Fibroblast of pulmonary artery (primary cell): ENCODE measurements around the gene SLC5A3.

ENCODE experiments used
- DNase-seq: peaks from one replicate; pipeline ENCODE4 v3.0.0-alpha.2; 2010; ENCODE audit warnings: low read depth
- H3K4me3 ChIP-seq: replicated peaks from 2 replicates; pipeline ENCODE4 v1.5.1; 2011; ENCODE audit warnings: low read depth, mild to moderate bottlenecking, control low read depth, low read length, moderate library complexity
- TF ChIP-seq, protein P1 (sequence below): IDR thresholded peaks from 2 replicates; pipeline ENCODE4 v1.5.1; 2011; ENCODE audit warnings: mild to moderate bottlenecking, control low read depth, low read length, inconsistent platforms; ENCODE audit errors: missing control alignments

SLC5A3 gene

DNA sequence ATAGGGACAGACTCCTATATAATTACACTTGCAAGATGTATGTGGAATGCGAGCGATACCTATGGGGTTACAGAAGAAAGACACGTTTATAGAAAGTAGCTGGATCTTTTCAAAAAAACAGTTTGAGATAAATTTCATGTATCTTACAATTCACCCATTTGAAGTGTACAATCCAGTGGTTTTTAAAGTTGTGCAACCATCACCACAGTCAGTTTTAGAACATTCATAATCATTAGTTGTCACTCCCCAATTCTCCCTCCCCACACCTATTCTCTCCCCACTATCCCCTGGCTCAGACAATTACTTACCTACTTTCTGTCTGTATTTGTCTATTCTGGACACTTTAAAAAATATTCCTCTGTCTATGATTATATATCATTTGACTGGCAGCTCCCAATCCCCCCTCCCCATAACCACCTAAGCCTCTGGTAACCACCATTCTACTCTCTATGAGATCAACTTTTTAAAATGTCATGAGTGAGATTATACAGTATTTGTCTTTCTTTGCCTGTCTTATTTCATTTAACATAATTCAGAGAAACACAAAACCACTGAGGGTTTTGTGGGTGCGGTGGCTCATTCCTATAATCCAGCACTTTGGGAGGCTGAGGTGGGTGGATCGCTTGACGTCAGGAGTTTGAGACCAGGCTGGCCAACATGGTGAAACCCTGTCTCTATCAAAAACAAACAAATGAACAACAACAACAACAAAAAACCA, 39.1 kb downstream of the SLC5A3 start:
- TF ChIP-seq, protein P1, sequence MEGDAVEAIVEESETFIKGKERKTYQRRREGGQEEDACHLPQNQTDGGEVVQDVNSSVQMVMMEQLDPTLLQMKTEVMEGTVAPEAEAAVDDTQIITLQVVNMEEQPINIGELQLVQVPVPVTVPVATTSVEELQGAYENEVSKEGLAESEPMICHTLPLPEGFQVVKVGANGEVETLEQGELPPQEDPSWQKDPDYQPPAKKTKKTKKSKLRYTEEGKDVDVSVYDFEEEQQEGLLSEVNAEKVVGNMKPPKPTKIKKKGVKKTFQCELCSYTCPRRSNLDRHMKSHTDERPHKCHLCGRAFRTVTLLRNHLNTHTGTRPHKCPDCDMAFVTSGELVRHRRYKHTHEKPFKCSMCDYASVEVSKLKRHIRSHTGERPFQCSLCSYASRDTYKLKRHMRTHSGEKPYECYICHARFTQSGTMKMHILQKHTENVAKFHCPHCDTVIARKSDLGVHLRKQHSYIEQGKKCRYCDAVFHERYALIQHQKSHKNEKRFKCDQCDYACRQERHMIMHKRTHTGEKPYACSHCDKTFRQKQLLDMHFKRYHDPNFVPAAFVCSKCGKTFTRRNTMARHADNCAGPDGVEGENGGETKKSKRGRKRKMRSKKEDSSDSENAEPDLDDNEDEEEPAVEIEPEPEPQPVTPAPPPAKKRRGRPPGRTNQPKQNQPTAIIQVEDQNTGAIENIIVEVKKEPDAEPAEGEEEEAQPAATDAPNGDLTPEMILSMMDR, result no peak
- no peak for DNase-seq
- no peak overlapping the region for H3K4me3 ChIP-seq

DNA sequence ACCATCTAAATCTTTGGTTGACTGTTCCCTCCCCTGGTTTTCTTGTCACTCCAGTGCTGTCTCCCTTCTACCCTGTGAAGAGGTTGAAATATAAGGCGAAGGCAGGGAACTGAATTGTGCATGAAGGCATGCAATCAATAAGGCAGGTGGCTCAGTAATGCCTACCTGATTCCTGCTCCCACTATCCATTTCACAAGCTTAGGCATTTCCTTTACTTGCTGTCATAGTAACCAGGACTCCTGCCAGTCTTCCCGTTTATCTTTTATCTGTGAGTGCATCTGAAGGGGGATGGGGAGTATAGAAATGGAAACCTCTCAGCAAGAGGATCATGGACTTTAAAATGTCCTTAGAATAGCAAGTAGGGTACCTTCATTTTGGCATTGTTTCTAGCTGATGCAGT, 40.5 kb downstream of the SLC5A3 start:
- no peak for DNase-seq
- TF ChIP-seq, protein P1, result no peak
- no peak overlapping the region for H3K4me3 ChIP-seq

DNA sequence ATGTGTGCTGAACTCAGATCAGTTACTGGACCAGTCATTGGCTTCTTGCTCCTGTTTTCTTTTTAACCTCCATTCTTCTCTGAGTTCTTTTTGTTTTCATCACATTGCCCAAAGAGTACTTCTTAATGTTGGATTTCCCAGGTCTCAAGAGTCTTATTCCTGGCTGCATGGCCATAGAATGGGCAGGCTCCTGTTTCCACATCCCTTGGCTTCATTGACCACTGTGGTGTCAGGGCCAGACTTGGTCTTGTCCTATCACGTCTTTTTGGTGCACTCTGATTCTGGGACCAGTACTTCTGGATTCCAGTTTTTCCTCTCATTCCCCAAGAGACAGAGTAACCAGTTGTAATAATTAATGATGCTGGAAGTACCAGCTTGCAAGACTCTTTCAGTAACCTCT, 41.8 kb downstream of the SLC5A3 start:
- no peak overlapping the region for H3K4me3 ChIP-seq
- no peak for DNase-seq
- TF ChIP-seq, protein P1, result no peak

DNA sequence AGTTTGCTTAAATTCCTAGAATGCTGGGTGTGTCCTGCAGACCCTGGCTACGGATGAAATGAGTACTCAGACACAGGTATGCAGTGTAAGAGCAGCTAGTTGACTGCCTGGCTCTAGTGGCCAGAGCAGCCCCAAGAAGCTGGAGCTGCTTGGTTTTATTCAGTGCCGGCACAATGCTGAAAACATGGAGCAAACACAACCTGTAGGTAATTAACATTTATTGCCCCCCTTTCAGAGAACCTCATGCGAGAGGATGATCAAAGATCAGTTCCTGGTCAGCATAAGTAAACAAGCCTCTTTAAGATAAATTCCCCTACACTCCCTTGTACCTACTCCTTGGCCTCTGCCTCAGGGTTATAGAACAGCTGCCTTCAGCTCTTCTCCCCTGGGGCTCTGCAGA, 43.2 kb downstream of the SLC5A3 start:
- H3K4me3 ChIP-seq, result no peak overlapping the region
- no peak for DNase-seq
- TF ChIP-seq, protein P1, result no peak

DNA sequence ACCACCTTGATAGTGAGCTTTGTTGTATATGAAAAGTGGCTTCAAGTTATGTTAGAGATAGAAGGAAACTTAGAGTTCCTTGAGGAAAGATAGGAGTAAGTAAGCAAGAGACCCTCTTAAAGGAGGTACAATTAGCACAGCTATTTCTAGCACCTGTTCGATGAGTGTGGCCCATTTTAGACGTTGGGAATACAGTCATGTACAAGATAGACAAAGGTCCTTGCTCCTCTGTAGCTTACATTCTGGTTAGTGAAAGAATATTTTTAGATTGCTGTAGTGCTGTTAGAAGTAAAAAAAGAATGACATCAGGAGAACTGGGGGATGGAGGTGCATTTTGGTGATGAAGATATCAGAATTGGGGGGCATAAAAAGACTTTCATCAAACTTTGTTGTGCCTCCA, 47.5 kb downstream of the SLC5A3 start:
- DNase-seq, result no peak
- TF ChIP-seq, protein P1, result no peak
- no peak overlapping the region for H3K4me3 ChIP-seq

DNA sequence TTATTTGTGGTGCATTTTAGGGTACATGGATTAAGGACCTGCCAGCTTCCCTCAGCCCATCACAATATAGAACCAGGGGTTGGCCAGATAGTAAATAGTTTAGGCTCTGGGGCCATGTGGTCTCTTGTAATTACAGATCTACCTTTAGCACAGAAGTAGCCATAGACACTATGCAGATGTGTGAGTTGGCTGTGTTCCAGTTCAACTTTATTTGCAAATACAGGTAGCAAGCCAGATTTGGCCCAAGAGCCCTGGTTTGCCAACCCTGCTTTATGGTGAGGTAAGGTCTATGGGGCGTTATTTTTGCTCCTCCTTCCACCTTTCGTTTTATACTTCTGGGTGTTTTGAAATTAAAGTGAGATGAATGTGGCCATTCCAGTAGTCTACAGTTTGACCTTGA, 48.7 kb downstream of the SLC5A3 start:
- no peak overlapping the region for H3K4me3 ChIP-seq
- no peak for DNase-seq
- TF ChIP-seq, protein P1, result no peak
